Gastroesophageal sphincter (tissue), 3 donors: ENCODE data around the gene TSPEAR.

Source experiments
- EP300 ChIP-seq: sonication (generic); formaldehyde crosslinking; IDR thresholded peaks from one replicate; pipeline ENCODE4 v1.6.1; 2017; ENCODE audit warnings: antibody characterized with exemption, mild to moderate bottlenecking
- POLR2A ChIP-seq, 2 donors: fragments of 450-650 bp; IDR thresholded peaks; one replicate each; pipeline ENCODE4 v1.6.1; 2017; ENCODE audit warnings: antibody characterized with exemption in 2 of 2, mild to moderate bottlenecking in 2 of 2, moderate library complexity in 1 of 2
- TF ChIP-seq, protein P1 (sequence below), 4 experiments: fragments of 200-600 bp in 2 of 4; fragments of 450-650 bp in 2 of 4; sonication (generic) in 1 of 4; IDR thresholded peaks; one replicate each; pipeline ENCODE4 v1.5.1; 2017 to 2019; ENCODE audit warnings: antibody characterized with exemption in 4 of 4, mild to moderate bottlenecking in 2 of 4, moderate library complexity in 2 of 4

DNA sequence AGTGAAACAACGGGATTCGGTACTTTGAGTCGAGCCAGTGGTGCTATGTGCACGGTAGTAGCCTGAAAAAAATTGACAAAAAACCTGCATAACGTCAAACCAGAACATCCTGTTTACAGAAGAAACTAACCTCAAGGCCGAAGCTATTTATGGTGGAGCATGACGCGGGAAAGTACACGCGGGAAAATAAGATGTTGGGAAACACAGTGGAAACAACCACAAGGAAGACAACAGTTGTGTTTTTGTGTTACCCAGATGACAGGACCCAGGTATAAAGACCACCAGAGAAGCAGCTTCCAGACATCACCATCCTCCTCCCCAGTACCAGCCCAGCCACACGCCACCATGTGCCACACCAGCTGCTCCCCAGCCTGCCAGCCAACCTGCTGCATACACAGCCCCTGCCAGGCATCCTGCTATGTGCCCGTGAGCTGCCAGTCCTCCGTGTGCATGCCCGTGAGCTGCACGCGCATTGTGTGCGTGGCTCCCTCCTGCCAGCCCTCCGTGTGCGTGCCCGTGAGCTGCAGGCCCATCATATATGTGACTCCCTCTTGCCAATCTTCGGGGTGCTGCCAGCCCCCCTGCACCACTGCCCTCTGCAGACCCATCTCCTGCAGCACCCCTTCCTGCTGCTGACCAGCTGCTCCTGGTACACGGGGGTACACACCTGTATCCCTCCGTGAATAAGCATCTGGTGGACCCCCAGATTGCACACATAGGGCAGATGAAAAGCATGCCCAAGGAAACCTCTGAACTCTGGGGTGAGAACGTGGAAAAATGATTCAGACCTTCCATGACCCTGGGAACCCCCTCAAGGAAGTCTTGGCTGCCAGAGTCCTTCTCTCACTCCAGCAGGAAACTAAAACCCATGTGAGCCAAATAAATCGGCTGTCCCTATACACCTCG is 53.5 kb downstream of the TSPEAR start, which contains the start of gene KRTAP12-3:
- TF ChIP-seq, protein P1, sequence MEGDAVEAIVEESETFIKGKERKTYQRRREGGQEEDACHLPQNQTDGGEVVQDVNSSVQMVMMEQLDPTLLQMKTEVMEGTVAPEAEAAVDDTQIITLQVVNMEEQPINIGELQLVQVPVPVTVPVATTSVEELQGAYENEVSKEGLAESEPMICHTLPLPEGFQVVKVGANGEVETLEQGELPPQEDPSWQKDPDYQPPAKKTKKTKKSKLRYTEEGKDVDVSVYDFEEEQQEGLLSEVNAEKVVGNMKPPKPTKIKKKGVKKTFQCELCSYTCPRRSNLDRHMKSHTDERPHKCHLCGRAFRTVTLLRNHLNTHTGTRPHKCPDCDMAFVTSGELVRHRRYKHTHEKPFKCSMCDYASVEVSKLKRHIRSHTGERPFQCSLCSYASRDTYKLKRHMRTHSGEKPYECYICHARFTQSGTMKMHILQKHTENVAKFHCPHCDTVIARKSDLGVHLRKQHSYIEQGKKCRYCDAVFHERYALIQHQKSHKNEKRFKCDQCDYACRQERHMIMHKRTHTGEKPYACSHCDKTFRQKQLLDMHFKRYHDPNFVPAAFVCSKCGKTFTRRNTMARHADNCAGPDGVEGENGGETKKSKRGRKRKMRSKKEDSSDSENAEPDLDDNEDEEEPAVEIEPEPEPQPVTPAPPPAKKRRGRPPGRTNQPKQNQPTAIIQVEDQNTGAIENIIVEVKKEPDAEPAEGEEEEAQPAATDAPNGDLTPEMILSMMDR (IDR thresholded peaks at IDR 0.05) = no peak
- TF ChIP-seq POLR2A (IDR thresholded peaks at IDR 0.05) (no peak), EP300 (no peak)
